Mesenchymal stem cell (in vitro differentiated cells and primary cell): ENCODE measurements around the gene TUT7.

Source experiments
- DNase-seq: peaks from one replicate; pipeline ENCODE4 v3.0.0-alpha.2; 2013
- H2AFZ ChIP-seq: one replicate; pipeline ENCODE4 v1.6.1; 2013; ENCODE audit warnings: low read depth, mild to moderate bottlenecking, control low read depth, inconsistent platforms, low read length, moderate library complexity
- H2AK5ac ChIP-seq: 2 replicates; pipeline ENCODE4 v1.6.1; 2013; ENCODE audit warnings: low read length, moderate library complexity, mild to moderate bottlenecking, inconsistent platforms; ENCODE audit not compliant: severe bottlenecking
- H2BK120ac ChIP-seq: one replicate; pipeline ENCODE4 v1.6.1; 2013; ENCODE audit warnings: low read depth, mild to moderate bottlenecking, inconsistent platforms, low read length, moderate library complexity
- H2BK12ac ChIP-seq, 2 experiments: one replicate each; pipeline ENCODE4 v1.6.1; 2013; ENCODE audit warnings: inconsistent platforms in 2 of 2, low read length in 2 of 2, mild to moderate bottlenecking in 2 of 2, moderate library complexity in 2 of 2, control low read depth in 1 of 2
- H2BK15ac ChIP-seq: one replicate; pipeline ENCODE4 v1.6.1; 2013; ENCODE audit warnings: mild to moderate bottlenecking, low read depth, inconsistent platforms; ENCODE audit not compliant: poor library complexity, severe bottlenecking
- H2BK5ac ChIP-seq: 2 replicates; pipeline ENCODE4 v1.6.1; 2013; ENCODE audit warnings: low read depth, mild to moderate bottlenecking, low read length, control low read depth, inconsistent platforms; ENCODE audit not compliant: poor library complexity, severe bottlenecking
- H3K14ac ChIP-seq, 2 experiments: one replicate each; pipeline ENCODE4 v1.6.1; 2013; ENCODE audit warnings: inconsistent platforms in 2 of 2, low read length in 2 of 2, control low read depth in 1 of 2, mild to moderate bottlenecking in 1 of 2, moderate library complexity in 1 of 2
- H3K18ac ChIP-seq, 2 experiments: one replicate each; pipeline ENCODE4 v1.6.1; 2013; ENCODE audit warnings: inconsistent platforms in 2 of 2, low read length in 2 of 2, control low read depth in 1 of 2, low read depth in 1 of 2, mild to moderate bottlenecking in 1 of 2
- H3K23ac ChIP-seq, 2 experiments: one replicate each; pipeline ENCODE4 v1.6.1; 2013; ENCODE audit warnings: inconsistent platforms in 2 of 2, low read length in 2 of 2, mild to moderate bottlenecking in 2 of 2, moderate library complexity in 2 of 2, control low read depth in 1 of 2
- H3K27ac ChIP-seq: 2 replicates; pipeline ENCODE4 v1.5.1; 2013; ENCODE audit warnings: mild to moderate bottlenecking, moderate library complexity, low read length, control low read depth, inconsistent platforms; ENCODE audit not compliant: poor library complexity, severe bottlenecking
- H3K27me3 ChIP-seq, 2 experiments: 2 replicates each; pipeline versions ENCODE4 v1.6.1 to v1.7.0; 2013; ENCODE audit warnings: low read length in 2 of 2, mild to moderate bottlenecking in 2 of 2, moderate library complexity in 2 of 2, control low read depth in 1 of 2, inconsistent platforms in 1 of 2; ENCODE audit not compliant: control insufficient read depth in 1 of 2, insufficient read depth in 1 of 2
- H3K36me3 ChIP-seq, 2 experiments: 2 replicates each; pipeline versions ENCODE4 v1.6.1 to v1.7.0; 2013; ENCODE audit warnings: low read length in 2 of 2, control low read depth in 1 of 2, inconsistent platforms in 1 of 2, low read depth in 1 of 2, mild to moderate bottlenecking in 1 of 2; ENCODE audit not compliant: insufficient read depth in 2 of 2, control insufficient read depth in 1 of 2
- H3K4ac ChIP-seq, 2 experiments: one replicate each; pipeline ENCODE4 v1.6.1; 2013; ENCODE audit warnings: inconsistent platforms in 2 of 2, low read length in 2 of 2, mild to moderate bottlenecking in 2 of 2, moderate library complexity in 2 of 2, control low read depth in 1 of 2, low read depth in 1 of 2
- H3K4me1 ChIP-seq: 2 replicates; pipeline ENCODE4 v1.6.1; 2013; ENCODE audit warnings: low read depth, low read length, control low read depth; ENCODE audit not compliant: control insufficient read depth, insufficient read depth
- H3K4me2 ChIP-seq: 2 replicates; pipeline ENCODE4 v1.6.1; 2013; ENCODE audit warnings: low read length, mild to moderate bottlenecking, inconsistent platforms; ENCODE audit not compliant: poor library complexity, severe bottlenecking
- H3K4me3 ChIP-seq, 2 experiments: 2 replicates each; pipeline versions ENCODE4 v1.5.1 to v1.7.0; 2013; ENCODE audit warnings: low read length in 2 of 2, mild to moderate bottlenecking in 2 of 2, control low read depth in 1 of 2, low read depth in 1 of 2; ENCODE audit not compliant: insufficient read depth in 1 of 2
- H3K79me1 ChIP-seq: replicated peaks from 2 replicates; pipeline ENCODE4 v1.6.1; 2013; ENCODE audit warnings: mild to moderate bottlenecking, control low read depth, low read length, inconsistent platforms; ENCODE audit not compliant: poor library complexity, severe bottlenecking
- H3K9ac ChIP-seq: 2 replicates; pipeline ENCODE4 v1.7.0; 2013; ENCODE audit warnings: mild to moderate bottlenecking, low read length, moderate library complexity
- H3K9me3 ChIP-seq: 2 replicates; pipeline ENCODE4 v1.7.0; 2013; ENCODE audit warnings: mild to moderate bottlenecking, low read length; ENCODE audit not compliant: control insufficient read depth
- H4K8ac ChIP-seq: one replicate; pipeline ENCODE4 v1.6.1; 2013; ENCODE audit warnings: inconsistent platforms, mild to moderate bottlenecking, low read length, moderate library complexity
- H4K91ac ChIP-seq: one replicate; pipeline ENCODE4 v1.6.1; 2013; ENCODE audit warnings: mild to moderate bottlenecking, low read length, inconsistent platforms
- WGBS: methylation state at CpG from one replicate; pipeline ENCODE4 v1.1.7; 2013; ENCODE audit warnings: mixed read lengths; 5-methylcytosine and 5-hydroxymethylcytosine counted together

TUT7 gene

GRCh38 chr9:86256653-86257052 lies 97.6 kb downstream of the TUT7 start:
- H2BK12ac ChIP-seq, result no peak overlapping the region
- H3K4me3 ChIP-seq, result no peak overlapping the region
- H3K18ac ChIP-seq, result no peak overlapping the region
- H2AK5ac ChIP-seq, result no peak overlapping the region
- H3K23ac ChIP-seq, result no peak overlapping the region
- H4K91ac ChIP-seq, result no peak overlapping the region
- no peak overlapping the region for H3K14ac ChIP-seq
- H3K4ac ChIP-seq, result no peak overlapping the region
- H3K27me3 ChIP-seq, result no peaks in the 10 kb centered on the region
- 85% methylated on average over 3 of the region's 3 CpGs for WGBS
- no peak overlapping the region for H3K27ac ChIP-seq
- H3K9ac ChIP-seq, result no peak overlapping the region
- no peaks in the 10 kb centered on the region for H3K9me3 ChIP-seq
- H3K4me1 ChIP-seq, result no peaks in the 10 kb centered on the region
- no peaks in the 10 kb centered on the region for H3K79me1 ChIP-seq
- no peak overlapping the region for H2BK5ac ChIP-seq
- peaks cover 4 to 6% of the 10 kb centered on the region in 2 experiments for H3K36me3 ChIP-seq
- no peak overlapping the region for H2BK120ac ChIP-seq
- no peak overlapping the region for H3K4me2 ChIP-seq
- no peak for DNase-seq
- no peak overlapping the region for H2AFZ ChIP-seq
- no peak overlapping the region for H2BK15ac ChIP-seq
- no peak overlapping the region for H4K8ac ChIP-seq

GRCh38 chr9:86253577-86253976 lies 100.6 kb downstream of the TUT7 start:
- Histone ChIP-seq H3K27me3 (no peaks in the 10 kb centered on the region), H3K14ac (no peak overlapping the region), H2AK5ac (no peak overlapping the region), H2BK120ac (no peak overlapping the region), H3K9me3 (no peaks in the 10 kb centered on the region), H2BK12ac (no peak overlapping the region), H3K27ac (no peak overlapping the region), H3K79me1 (no peaks in the 10 kb centered on the region), H3K4ac (no peak overlapping the region), H3K4me1 (no peaks in the 10 kb centered on the region), H3K18ac (no peak overlapping the region), H2AFZ (no peak overlapping the region), H3K9ac (no peak overlapping the region), H4K8ac (no peak overlapping the region), H3K36me3 (no peaks in the 10 kb centered on the region), H4K91ac (no peak overlapping the region), H2BK5ac (no peak overlapping the region), H3K23ac (no peak overlapping the region), H3K4me2 (no peak overlapping the region), H3K4me3 (no peak overlapping the region), H2BK15ac (no peak overlapping the region)
- WGBS, result 94% methylated on average over 3 of the region's 3 CpGs
- no peak for DNase-seq

GRCh38 chr9:86252870-86253269 lies 101.3 kb downstream of the TUT7 start:
- H2AK5ac ChIP-seq, result no peak overlapping the region
- H2BK5ac ChIP-seq, result no peak overlapping the region
- WGBS, result 100% methylated on average over 1 of the region's 1 CpG

DNA sequence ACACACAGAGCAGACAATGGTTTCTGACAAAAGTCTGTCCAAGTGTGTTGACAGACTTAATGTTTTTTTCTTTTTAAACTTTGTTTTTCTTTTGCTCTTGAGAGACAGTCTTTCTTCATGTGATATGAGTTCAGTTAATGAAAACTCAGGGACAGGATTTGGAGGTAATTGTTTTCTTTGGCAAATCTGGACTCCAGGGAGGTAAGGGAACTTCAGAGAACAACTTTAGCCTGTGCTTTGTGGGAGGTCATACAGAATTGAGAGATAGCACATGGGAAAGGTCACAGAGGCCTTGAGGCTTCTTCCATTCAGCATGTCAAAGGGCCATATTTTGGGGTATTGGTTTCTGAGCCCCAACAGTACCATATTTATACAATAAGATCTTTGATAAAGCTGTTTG lies 104.1 kb downstream of the TUT7 start:
- Histone ChIP-seq H2BK5ac (no peak overlapping the region), H2BK12ac (no peak overlapping the region), H2AK5ac (no peak overlapping the region), H3K4me1 (peaks cover 2% of the 10 kb centered on the region), H3K36me3 (no peaks in the 10 kb centered on the region), H3K9ac (no peak overlapping the region), H3K23ac (no peak overlapping the region), H2BK120ac (no peak overlapping the region), H3K14ac (no peak overlapping the region), H3K4me2 (no peak overlapping the region), H3K9me3 (no peaks in the 10 kb centered on the region), H3K27me3 (no peaks in the 10 kb centered on the region), H4K91ac (no peak overlapping the region), H3K79me1 (no peaks in the 10 kb centered on the region), H2AFZ (no peak overlapping the region), H4K8ac (no peak overlapping the region), H2BK15ac (no peak overlapping the region), H3K18ac (no peak overlapping the region), H3K27ac (no peak overlapping the region), H3K4ac (no peak overlapping the region), H3K4me3 (no peak overlapping the region)
- DNase-seq, result no peak

More at GRCh38 chr9:86252870-86253269, 101.3 kb downstream of the TUT7 start:
- no peak overlapping the region for H3K27ac ChIP-seq
- H3K23ac ChIP-seq, result no peak overlapping the region
- H3K36me3 ChIP-seq, result no peaks in the 10 kb centered on the region
- H3K4ac ChIP-seq, result no peak overlapping the region
- no peaks in the 10 kb centered on the region for H3K27me3 ChIP-seq
- no peak overlapping the region for H3K18ac ChIP-seq
- H3K9ac ChIP-seq, result no peak overlapping the region
- H4K8ac ChIP-seq, result no peak overlapping the region
- H4K91ac ChIP-seq, result no peak overlapping the region
- no peak overlapping the region for H3K4me3 ChIP-seq
- H2BK120ac ChIP-seq, result no peak overlapping the region
- H3K14ac ChIP-seq, result no peak overlapping the region
- no peaks in the 10 kb centered on the region for H3K79me1 ChIP-seq
- DNase-seq, result no peak
- no peaks in the 10 kb centered on the region for H3K9me3 ChIP-seq
- no peak overlapping the region for H3K4me2 ChIP-seq
- no peak overlapping the region for H2BK15ac ChIP-seq
- no peak overlapping the region for H2BK12ac ChIP-seq
- H3K4me1 ChIP-seq, result no peaks in the 10 kb centered on the region
- H2AFZ ChIP-seq, result no peak overlapping the region
